ENCODE measurements around the gene PARD3B. TPM values are rescaled to one million over a fixed set of nuclear protein-coding genes. Genes with fewer than 3 reads are reported as not detected.

Gene PARD3B
- total RNA-seq, 1 experiment from 2014 or later, result 3.6 TPM

DNA sequence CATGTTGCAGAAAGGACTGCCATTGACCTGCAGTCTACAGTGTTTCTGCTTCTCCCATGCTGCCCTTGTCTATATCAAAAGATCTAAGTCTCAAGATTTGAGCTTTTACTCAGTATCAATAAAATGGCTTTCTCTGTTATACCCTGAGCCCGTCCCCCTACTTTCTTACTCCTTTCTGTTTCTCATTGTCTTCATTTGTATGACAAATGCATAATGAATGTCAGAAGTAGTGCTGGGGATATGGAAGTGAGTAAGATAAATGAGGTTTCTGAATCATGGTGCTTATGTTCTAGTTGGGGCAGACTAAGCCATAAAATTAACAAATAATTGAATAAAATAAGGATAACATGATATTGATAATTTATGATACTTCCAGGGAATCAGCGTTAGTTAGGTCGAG, 128.6 kb downstream of the PARD3B start:
- ATAC-seq (no peak), DNase-seq (ENCODE audit: low read depth, low spot score) (no peak)
- Histone ChIP-seq H3K9me3 (ENCODE audit: control insufficient read depth, insufficient read depth, low read depth, low read length) (no peaks in the 10 kb centered on the region), H3K36me3 (ENCODE audit: control insufficient read depth, insufficient read depth, low read length) (no peaks in the 10 kb centered on the region), H3K27ac (ENCODE audit: low read length) (no peak overlapping the region), H3K4me1 (ENCODE audit: control insufficient read depth, insufficient read depth, low read length) (no peaks in the 10 kb centered on the region), H3K4me3 (ENCODE audit: low read depth in 2 of 2, low read length in 2 of 2) (no peak overlapping the region), H3K27me3 (ENCODE audit: control insufficient read depth, insufficient read depth, low read length) (no peaks in the 10 kb centered on the region)
- ChIA-PET CTCF (no interaction called here), POLR2A (no interaction called here)
- TF ChIP-seq POLR2AphosphoS5 (IDR thresholded peaks at IDR 0.05; ENCODE audit: low read depth, low read length) (no peak), SIN3A (IDR thresholded peaks at IDR 0.05; ENCODE audit: borderline replicate concordance, insufficient read depth, low read depth, low read length) (no peak), TCF7L2 (IDR thresholded peaks at IDR 0.05; ENCODE audit: low read depth, low read length) (no peak)
- TF ChIP-seq, protein P1, sequence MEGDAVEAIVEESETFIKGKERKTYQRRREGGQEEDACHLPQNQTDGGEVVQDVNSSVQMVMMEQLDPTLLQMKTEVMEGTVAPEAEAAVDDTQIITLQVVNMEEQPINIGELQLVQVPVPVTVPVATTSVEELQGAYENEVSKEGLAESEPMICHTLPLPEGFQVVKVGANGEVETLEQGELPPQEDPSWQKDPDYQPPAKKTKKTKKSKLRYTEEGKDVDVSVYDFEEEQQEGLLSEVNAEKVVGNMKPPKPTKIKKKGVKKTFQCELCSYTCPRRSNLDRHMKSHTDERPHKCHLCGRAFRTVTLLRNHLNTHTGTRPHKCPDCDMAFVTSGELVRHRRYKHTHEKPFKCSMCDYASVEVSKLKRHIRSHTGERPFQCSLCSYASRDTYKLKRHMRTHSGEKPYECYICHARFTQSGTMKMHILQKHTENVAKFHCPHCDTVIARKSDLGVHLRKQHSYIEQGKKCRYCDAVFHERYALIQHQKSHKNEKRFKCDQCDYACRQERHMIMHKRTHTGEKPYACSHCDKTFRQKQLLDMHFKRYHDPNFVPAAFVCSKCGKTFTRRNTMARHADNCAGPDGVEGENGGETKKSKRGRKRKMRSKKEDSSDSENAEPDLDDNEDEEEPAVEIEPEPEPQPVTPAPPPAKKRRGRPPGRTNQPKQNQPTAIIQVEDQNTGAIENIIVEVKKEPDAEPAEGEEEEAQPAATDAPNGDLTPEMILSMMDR (IDR thresholded peaks at IDR 0.05), result no peak
- TF ChIP-seq, protein P2, sequence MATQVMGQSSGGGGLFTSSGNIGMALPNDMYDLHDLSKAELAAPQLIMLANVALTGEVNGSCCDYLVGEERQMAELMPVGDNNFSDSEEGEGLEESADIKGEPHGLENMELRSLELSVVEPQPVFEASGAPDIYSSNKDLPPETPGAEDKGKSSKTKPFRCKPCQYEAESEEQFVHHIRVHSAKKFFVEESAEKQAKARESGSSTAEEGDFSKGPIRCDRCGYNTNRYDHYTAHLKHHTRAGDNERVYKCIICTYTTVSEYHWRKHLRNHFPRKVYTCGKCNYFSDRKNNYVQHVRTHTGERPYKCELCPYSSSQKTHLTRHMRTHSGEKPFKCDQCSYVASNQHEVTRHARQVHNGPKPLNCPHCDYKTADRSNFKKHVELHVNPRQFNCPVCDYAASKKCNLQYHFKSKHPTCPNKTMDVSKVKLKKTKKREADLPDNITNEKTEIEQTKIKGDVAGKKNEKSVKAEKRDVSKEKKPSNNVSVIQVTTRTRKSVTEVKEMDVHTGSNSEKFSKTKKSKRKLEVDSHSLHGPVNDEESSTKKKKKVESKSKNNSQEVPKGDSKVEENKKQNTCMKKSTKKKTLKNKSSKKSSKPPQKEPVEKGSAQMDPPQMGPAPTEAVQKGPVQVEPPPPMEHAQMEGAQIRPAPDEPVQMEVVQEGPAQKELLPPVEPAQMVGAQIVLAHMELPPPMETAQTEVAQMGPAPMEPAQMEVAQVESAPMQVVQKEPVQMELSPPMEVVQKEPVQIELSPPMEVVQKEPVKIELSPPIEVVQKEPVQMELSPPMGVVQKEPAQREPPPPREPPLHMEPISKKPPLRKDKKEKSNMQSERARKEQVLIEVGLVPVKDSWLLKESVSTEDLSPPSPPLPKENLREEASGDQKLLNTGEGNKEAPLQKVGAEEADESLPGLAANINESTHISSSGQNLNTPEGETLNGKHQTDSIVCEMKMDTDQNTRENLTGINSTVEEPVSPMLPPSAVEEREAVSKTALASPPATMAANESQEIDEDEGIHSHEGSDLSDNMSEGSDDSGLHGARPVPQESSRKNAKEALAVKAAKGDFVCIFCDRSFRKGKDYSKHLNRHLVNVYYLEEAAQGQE (IDR thresholded peaks at IDR 0.05; ENCODE audit: insufficient read depth in 1 of 2, low read depth in 2 of 2, low read length in 1 of 2), result no peak
- in situ Hi-C loops (cut with HindIII; ENCODE audit: low pct_unique_long_range_greater_than_20kb, low sequenced_read_pairs) (no loop called here), intact Hi-C loops (cut with micrococcal nuclease; ENCODE audit: unreplicated experiment) (no loop called here)
- BruUV-seq (replicated peaks), result no TSS peak

DNA sequence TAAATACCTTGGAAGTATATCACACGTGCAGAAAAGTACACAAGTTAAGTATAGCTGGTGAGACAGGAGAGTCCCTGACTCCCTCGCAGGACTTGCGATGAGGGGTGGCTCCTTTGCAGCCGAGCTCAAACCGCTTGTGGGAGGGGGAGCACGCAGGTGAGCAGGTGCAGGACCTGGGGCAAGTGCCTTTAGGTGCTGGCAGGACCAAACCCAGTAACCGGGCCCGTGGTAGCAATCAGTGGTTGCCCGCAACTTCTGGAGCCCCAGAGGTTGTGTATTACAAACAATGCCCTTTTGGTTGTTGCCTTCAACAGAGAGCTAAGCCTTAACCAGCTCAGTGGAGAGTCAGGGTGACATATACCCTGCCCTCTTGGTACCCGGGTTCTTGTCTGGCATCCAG, 132.8 kb downstream of the PARD3B start:
- no peaks in the 10 kb centered on the region for H3K36me3 ChIP-seq (ENCODE audit: control insufficient read depth, insufficient read depth, low read length)
- intact Hi-C loops (cut with micrococcal nuclease; ENCODE audit: unreplicated experiment) (no loop called here), in situ Hi-C loops (cut with HindIII; ENCODE audit: low pct_unique_long_range_greater_than_20kb, low sequenced_read_pairs) (no loop called here)
- DNase-seq (ENCODE audit: low read depth, low spot score) (no peak), ATAC-seq (no peak)
- H3K27ac ChIP-seq (ENCODE audit: low read length), result no peak overlapping the region
- no TSS peak for BruUV-seq (replicated peaks)
- H3K9me3 ChIP-seq (ENCODE audit: control insufficient read depth, insufficient read depth, low read depth, low read length), result no peaks in the 10 kb centered on the region
- no peak overlapping the region for H3K4me3 ChIP-seq (ENCODE audit: low read depth in 2 of 2, low read length in 2 of 2)
- ChIA-PET CTCF (no interaction called here), POLR2A (no interaction called here)
- TF ChIP-seq, protein P1 (IDR thresholded peaks at IDR 0.05), result no peak
- no peak for TF ChIP-seq SIN3A (IDR thresholded peaks at IDR 0.05; ENCODE audit: borderline replicate concordance, insufficient read depth, low read depth, low read length)
- TF ChIP-seq TCF7L2 (IDR thresholded peaks at IDR 0.05; ENCODE audit: low read depth, low read length), result no peak
- TF ChIP-seq, protein P2 (IDR thresholded peaks at IDR 0.05; ENCODE audit: insufficient read depth in 1 of 2, low read depth in 2 of 2, low read length in 1 of 2), result no peak
- no peak for TF ChIP-seq POLR2AphosphoS5 (IDR thresholded peaks at IDR 0.05; ENCODE audit: low read depth, low read length)
- no peaks in the 10 kb centered on the region for H3K27me3 ChIP-seq (ENCODE audit: control insufficient read depth, insufficient read depth, low read length)
- no peaks in the 10 kb centered on the region for H3K4me1 ChIP-seq (ENCODE audit: control insufficient read depth, insufficient read depth, low read length)

Data from Panc1 (cell line).